ENCODE data around the gene EPB41. TPM values are rescaled to one million over a fixed set of nuclear protein-coding genes. Genes with fewer than 3 reads are reported as not detected.

Gene EPB41
- total RNA-seq, 1 donor from 2014 or later: 24.9 TPM

GRCh38 chr1:28965271-28965870, 51.0 kb downstream of the EPB41 start:
- intact Hi-C loops (cut with micrococcal nuclease): no loop called here
- DNase-seq: no peak
- no peak for ATAC-seq

- no peak for DNase-seq
- intact Hi-C loops (cut with micrococcal nuclease): no loop called here
- ATAC-seq: no peak
Measured at GRCh38 chr1:28966617-28967016, 52.2 kb downstream of the EPB41 start.

- ATAC-seq (no peak), DNase-seq (no peak)
- intact Hi-C loops (cut with micrococcal nuclease): no loop called here
Measured at GRCh38 chr1:28971980-28972771, 57.8 kb downstream of the EPB41 start.

GRCh38 chr1:28973596-28974421, 59.4 kb downstream of the EPB41 start:
- intact Hi-C loops (cut with micrococcal nuclease): no loop called here
- no peak for DNase-seq
- no peak for ATAC-seq

GRCh38 chr1:28974432-28974831, 60.1 kb downstream of the EPB41 start:
- DNase-seq: no peak
- intact Hi-C loops (cut with micrococcal nuclease): no loop called here

GRCh38 chr1:28976248-28976647, 61.9 kb downstream of the EPB41 start:
- ATAC-seq (no peak), DNase-seq (no peak)
- intact Hi-C loops (cut with micrococcal nuclease): no loop called here

More at GRCh38 chr1:28974432-28974831, 60.1 kb downstream of the EPB41 start:
- ATAC-seq: no peak

GRCh38 chr1:28981210-28981609, 66.8 kb downstream of the EPB41 start:
- DNase-seq (no peak), ATAC-seq (no peak)
- intact Hi-C loops (cut with micrococcal nuclease): no loop called here

- intact Hi-C loops (cut with micrococcal nuclease): no loop called here
- DNase-seq: no peak
- ATAC-seq: no peak
Measured at GRCh38 chr1:28982198-28982597, 67.8 kb downstream of the EPB41 start.

- DNase-seq (no peak), ATAC-seq (no peak)
- intact Hi-C loops (cut with micrococcal nuclease): no loop called here
Measured at GRCh38 chr1:28983091-28983490, 68.7 kb downstream of the EPB41 start.

- intact Hi-C loops (cut with micrococcal nuclease): no loop called here
- DNase-seq: peak; percentile 41
- peak; percentile 93 for ATAC-seq
Measured at GRCh38 chr1:28983509-28984310, 69.3 kb downstream of the EPB41 start.

GRCh38 chr1:28984311-28984684, 69.9 kb downstream of the EPB41 start:
- ATAC-seq (no peak), DNase-seq (no peak)
- intact Hi-C loops (cut with micrococcal nuclease): no loop called here

- peak; percentile 76 for ATAC-seq
- no peak for DNase-seq
- intact Hi-C loops (cut with micrococcal nuclease): no loop called here
Measured at GRCh38 chr1:28985427-28985826, 71.1 kb downstream of the EPB41 start.

- intact Hi-C loops (cut with micrococcal nuclease): no loop called here
- ATAC-seq: no peak
- DNase-seq: no peak
Measured at GRCh38 chr1:28986306-28986910, 72.0 kb downstream of the EPB41 start.

GRCh38 chr1:29002792-29003191, 88.4 kb downstream of the EPB41 start:
- no peak for DNase-seq
- intact Hi-C loops (cut with micrococcal nuclease): no loop called here
- ATAC-seq: no peak

GRCh38 chr1:29004288-29004687, 89.9 kb downstream of the EPB41 start:
- no peak for ATAC-seq
- intact Hi-C loops (cut with micrococcal nuclease): no loop called here

GRCh38 chr1:29004798-29005197, 90.4 kb downstream of the EPB41 start:
- ATAC-seq: no peak
- intact Hi-C loops (cut with micrococcal nuclease): no loop called here

More at GRCh38 chr1:29004288-29004687, 89.9 kb downstream of the EPB41 start:
- DNase-seq: no peak

GRCh38 chr1:29011775-29012174, 97.4 kb downstream of the EPB41 start:
- ATAC-seq (no peak), DNase-seq (no peak)
- intact Hi-C loops (cut with micrococcal nuclease): no loop called here

More at GRCh38 chr1:29004798-29005197, 90.4 kb downstream of the EPB41 start:
- DNase-seq: no peak

GRCh38 chr1:29017235-29017634, 102.9 kb downstream of the EPB41 start:
- DNase-seq (no peak), ATAC-seq (no peak)
- intact Hi-C loops (cut with micrococcal nuclease): no loop called here

Measured in left ventricle myocardium superior (tissue), 1 donor.